Esophagus mucosa (tissue), 1 donor: Measurements from ENCODE around the gene CDH4. TPM values are rescaled to one million over a fixed set of nuclear protein-coding genes. Genes with fewer than 3 reads are reported as not detected.
"Not testable (repeated sequence)": the region's sequence is repeated elsewhere in the genome, so short reads cannot be mapped to it uniquely, and the experiment has no call there.

Experiments used
- ATAC-seq: fragments of 200-7000 bp; cut with Tn5 transposase; one replicate; pipeline ENCODE4 v1.9.1; 2020
- total RNA-seq: library from RNA; stranded (reverse); gene quantifications from one replicate; pipeline ENCODE4 v1.2.4, GENCODE V29; 2023
- donor health status: DM: yes; HTN: yes; CAD: no.

The CDH4 gene
- total RNA-seq, 1 donor from 2014 or later, result not detected

DNA sequence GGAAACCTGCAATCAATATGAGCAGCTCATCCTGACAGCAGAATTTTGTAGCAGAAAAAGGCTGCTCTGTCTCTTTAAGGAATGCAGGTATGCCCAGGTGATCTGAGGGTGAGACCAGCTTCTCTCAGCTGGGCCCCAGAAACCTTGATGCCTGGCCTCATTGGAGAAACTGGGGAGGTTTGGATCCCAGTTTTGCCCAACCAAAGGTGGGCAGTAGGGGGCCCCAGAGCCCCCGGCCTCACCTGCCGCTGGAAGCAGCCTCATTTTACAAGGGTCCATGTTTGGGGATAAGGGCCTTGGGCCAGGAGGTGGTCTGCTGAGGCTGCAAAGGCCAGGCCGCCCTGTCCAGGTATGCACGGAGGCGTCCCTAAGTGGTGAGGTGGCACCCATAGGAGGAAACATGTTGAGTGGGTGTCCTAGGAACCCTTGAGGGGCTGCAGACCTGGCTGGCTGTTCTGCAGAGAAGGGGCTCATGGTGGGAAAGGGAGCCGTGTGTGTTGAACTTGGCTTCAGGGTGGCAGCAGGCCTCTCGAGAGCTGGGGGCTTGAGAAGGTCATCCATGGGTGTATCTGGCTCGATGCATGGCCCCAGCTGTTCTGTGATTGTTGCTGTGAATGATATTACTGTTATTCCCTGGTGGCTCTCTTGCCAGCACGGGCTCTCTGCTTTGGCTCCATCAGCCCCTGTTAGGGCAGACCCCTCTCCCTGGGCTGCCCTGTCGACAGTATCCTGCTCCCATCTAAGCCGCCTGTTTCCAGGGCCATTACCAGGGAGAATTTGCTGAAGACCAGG lies 208.4 kb downstream of the CDH4 start:
- ATAC-seq, result no peak

DNA sequence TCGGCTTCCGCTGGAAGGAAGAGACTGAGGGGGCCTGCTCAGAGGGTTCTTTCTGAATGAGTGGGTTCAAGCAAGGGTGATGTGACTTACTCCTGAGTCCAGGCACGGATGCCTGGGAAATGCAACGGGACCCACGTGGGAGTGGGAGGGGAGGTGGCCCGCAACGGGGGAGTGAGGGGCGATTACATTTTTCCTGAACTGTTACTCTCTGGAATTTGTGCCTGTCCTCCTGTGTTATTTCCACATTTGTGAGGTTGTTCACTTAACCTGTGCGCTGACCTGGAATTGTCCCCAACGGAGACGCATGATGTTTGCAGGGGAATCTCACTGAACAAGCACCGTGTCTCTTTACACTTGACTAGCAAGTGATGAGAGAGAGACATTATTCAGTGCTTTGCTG lies 209.4 kb downstream of the CDH4 start:
- ATAC-seq, result no peak

DNA sequence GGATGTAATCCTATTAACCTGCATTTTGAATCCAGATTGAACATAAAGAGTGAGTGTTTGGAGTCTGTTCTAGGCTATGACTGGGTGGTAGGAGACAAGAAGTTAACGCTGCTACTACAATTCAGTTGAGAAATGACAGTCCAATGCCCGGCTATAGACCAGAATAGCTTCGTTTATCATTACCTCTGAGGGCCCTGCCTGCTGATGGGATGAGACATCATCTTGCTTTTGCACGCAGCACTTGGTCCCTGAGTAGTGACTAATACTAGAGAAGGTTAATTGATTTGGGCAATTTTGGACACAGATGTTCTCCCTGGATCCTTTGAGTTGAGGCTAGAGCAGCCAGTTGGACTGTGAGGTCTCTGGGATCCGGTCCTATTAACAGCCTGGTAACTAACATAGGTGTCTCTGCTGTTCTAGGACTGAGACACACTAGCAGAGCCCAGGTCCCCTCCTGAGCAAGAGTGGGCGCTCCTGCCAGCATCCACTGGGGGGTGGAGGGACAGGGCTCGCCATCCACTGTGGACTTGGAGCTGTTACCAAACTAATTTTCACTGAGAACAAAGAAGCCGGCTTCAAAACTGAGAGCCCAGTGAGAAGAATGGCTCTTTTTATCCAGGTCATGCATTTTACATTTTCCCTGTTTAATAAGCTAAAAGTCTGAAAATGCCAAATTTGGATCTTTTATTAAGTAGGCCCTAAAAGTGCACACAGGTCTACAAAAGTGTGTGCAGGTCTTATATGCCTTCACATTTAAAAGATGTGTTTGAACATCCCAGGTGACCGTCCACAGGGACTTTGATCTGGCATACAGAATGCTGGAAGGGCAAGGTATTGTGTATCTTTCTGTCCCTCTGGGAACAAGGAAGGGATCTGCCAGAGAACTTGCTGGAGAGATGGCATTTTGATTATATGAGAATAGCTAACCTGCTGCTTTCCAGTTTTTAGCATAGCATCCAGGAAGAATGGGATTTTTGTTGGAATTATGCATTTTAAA lies 212.5 kb downstream of the CDH4 start:
- ATAC-seq, result no peak

DNA sequence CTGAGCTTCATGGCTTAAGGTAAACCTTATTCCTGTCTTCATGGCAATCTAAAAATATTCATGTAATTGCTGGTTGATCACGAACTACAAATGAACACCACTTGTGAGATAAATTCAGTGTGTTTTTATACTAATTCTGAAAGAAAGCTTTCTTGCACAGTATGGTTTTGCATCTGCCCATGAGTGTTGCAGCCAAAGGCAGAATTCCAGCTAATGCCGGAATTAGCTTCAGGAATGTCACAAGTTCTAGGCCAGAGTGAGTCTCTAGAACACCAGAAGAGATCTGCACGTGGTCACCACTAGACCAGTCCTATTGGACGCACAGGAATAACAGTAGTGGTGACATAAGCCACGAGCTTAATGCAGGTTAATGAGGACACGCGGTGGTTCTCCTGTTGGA lies 223.7 kb downstream of the CDH4 start:
- no peak for ATAC-seq

DNA sequence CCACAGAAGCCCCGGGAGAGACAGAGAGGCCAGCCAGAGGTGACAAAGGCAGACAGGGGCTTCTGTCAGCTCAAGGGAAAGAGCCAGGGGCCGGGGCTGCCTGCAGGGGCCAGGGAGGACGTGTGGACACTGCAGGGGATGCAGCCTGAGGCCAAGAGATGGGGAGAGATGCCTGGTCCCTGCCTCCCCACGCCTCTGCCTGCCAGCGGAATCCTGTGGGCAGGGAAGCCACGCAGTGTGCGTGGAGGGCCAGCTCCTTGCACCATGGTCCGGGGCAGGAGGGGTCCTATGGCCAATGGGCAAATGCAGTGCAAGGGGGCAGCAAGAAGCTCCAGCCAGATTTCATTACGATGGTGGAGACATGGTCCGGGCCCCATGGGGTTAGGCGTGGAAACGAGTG lies 224.9 kb downstream of the CDH4 start:
- ATAC-seq, result no peak

DNA sequence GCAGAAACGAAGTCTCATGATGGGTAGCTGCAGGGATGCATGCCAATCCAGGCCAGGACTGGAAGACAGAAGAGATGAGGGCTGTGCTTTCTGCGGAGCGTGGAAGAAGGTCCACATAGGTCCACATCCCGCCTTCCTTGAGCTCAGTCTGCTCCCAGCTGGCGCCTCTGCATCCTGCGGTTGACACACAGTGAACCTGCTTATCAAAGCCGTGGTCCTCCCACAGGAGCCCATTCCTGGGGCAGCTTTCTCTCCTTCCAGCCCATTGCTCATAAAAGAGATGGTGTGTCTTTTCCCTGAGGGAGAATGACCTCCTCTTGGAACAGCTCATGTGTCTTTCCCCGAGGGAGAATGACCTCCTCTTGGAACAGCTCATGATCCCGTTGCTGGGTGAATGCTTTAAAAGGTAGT lies 225.4 kb downstream of the CDH4 start:
- no peak for ATAC-seq

DNA sequence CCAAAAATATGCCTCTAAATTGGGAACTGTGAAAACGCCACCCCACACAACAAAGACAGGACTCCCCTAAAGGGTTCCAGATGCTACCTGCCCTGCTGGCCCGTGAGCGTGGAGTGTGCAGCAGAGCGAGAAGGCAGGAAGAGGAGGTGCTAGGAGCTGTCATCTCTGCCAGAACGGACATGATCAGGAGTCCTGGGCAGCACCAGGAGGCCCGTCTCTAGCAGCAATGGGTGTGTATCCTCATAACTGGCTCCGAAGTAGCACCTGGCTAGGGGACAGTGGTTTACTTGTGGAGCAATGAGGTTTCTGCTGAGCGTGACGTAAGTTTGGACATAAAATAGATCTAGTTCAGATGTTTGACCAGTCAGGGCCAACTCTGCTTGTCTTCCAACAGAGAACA lies 226.0 kb downstream of the CDH4 start:
- ATAC-seq, result no peak

DNA sequence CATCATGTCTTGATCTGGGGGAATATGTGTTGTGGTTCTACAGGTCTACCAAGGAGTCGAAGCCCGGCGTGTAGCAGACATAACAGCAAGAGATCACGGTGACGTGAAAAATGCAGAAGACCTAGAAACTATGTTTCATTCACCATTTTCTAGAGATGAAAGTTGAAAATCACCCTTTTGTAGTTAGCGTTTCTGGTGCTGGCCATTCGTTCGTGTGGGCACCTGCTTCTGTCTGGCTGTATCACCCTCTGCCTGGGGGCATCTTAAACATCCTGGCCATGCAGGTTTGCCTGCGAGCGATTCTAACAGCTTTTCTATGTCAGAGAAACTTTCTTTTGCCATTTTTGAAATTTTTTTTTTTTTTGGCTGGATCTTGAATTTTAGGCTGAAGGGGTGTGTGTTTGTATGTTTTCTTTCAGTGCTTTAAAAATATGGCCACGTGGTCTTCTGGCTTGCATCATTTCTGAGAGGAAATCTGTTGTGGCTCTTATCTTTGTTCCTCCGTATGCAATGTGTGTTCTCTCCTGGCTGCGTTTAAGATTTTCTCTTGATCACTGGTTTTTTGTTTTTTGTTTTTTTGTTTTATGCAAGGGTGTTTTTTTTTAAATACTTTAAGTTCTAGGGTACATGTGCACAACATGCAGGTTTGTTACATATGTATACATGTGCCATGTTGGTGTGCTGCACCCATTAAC lies 226.7 kb downstream of the CDH4 start:
- ATAC-seq, result no peak

DNA sequence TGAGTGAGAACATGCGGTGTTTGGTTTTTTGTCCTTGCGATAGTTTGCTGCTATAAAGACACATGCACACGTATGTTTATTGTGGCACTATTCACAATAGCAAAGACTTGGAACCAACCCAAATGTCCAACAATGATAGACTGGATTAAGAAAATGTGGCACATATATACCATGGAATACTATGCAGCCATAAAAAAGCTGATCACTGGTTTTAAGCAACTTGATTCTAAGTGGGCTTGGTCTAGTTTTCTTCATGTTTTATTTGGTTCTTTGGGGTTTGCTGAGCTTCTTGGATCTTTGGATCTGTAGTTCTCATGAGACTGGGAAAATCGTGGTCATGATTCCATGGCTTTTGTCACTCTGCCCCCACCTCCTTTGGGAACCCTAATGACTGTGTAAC lies 227.4 kb downstream of the CDH4 start:
- not testable (repeated sequence) for ATAC-seq

DNA sequence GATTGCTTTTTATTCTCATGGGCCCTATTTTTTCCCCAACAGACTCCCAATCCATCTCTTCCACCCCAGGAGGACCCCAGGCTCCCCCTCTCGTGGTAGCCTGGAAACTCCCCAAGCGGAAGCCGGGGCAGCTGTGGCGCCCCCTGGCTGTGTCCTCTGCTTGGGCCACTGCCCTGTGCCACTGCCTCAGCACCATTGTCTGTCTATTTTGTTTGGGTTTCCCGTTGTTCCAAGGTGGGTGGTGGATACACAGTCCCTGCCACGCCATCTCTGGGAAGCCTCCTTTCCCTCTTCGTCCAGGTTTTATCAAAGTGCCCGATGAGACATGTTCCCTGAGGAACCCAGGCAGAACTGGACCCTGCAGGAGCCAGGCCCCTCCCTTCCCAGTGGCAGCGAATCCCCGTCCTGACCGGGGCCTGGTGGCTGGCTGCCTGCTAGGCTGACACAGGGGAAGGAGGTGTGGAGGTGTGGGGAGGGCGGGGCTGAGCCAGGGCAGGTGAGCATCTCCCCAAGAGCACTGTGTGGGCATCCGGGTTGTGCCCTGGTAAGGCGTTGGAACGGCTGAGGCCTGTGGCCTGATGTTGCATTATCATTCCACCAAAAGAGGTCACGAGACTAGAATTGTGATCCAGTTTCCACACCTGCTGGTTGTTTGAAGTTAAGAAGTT lies 228.2 kb downstream of the CDH4 start:
- no peak for ATAC-seq

DNA sequence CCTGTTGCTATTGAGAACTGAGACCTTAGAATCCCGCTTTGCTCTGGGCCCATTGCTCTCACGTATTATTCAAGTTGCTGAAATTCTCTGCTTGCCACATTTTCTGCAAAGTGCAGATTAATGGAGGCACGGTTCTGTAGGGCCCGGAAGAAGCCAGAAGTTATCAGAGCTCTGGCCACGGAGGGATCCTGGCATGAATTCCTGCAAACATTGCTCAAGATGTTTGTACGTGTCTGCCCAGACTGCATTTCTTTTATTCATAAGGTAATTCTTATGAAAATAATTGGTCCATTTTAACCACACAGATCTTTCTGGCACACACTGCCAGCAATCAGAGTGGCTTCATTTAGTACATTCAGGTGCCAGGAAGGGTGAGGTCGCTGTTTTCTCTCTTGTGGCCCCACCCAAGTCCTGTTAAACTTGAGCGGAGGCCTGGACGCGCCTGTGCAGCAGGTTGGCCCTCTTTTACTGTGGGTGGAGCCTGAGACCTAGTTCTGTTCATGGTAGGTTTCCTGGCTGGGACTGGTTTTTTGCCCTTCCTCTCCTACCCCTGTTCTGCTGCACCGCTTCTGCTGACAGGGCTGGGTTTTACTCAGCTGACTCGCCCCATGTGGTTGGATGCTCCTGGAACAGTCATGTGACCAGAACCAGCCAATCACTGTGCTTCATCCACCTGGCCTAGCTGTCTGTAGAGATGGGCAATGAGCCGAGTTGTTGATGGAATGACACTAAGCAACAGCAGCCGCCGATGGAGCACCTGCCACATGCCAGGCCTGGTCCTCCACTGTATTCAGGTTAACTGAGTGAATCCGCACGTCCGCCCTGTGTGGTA lies 230.2 kb downstream of the CDH4 start:
- ATAC-seq, result peak; percentile 96

DNA sequence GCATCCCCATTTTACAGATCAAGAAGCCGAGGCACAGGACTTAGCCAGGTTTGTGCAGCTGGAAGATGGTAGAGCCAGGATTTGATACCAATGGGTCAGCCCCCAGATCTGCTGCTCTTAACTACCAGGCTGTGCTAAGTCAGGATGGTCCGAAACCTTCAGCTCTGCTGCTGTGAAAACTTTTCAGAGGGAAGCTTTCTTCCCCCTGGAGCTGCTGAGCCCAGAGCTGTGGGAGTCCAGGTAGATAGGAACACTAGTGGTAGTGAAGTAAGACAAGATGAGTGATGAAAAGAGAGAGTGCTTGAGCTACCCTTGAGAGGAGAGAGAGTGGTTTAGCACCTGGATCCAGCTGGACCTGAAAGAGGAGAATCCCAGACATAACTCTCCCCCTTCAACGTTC lies 230.8 kb downstream of the CDH4 start:
- ATAC-seq, result no peak

DNA sequence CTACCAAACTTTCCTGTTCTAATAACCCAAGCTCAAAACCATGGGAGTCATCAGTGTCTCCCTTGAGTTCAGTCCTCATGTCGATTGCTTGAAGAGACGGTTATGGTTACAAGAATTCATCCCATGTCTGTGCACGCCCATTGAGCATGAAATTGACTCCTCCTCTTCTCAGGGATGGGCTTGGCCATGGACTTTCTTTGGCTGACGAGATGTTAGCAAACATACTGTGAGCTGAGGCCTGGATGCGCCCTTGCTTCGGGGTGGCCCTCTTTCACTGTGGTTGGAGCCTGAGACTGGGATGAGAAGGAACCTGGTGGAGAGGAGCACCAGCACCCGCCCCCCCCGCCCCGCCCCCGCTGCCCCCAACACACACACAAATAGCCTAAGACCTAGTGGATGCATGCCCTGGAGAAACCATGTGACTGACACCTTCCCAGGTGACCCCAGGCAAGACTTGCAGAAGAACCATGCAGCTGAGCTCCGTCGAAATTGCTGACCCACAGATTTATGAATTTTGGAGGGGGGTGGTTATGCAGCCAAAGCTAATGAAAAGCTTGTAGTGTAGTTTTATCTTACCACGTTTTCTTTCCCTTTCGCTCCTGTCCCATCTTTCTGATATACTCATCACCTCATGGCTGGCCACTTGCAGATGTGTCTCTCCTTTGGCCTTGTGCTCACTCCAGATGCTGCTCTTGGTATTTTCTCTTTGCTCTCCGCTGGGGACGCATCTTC lies 231.4 kb downstream of the CDH4 start:
- no peak for ATAC-seq

DNA sequence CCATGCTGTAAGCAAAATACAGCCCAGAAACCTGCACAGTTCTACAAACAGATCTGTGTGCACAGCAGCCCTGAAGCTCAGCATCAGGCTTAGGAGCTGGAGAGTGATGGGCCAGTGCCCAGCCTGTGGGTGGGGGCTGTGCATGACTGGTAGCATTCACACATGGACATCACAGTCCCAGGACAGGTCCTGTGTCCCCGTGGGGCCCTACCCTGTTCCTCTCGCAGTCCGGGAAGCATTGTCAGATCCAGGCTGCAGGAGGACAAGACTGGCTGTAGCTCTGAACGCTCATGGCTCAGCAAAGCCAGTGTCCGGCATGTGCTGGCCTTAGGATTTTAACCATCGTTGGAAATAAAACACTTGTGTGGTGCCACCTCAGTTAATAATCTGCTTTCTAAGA lies 234.1 kb downstream of the CDH4 start:
- ATAC-seq, result no peak

DNA sequence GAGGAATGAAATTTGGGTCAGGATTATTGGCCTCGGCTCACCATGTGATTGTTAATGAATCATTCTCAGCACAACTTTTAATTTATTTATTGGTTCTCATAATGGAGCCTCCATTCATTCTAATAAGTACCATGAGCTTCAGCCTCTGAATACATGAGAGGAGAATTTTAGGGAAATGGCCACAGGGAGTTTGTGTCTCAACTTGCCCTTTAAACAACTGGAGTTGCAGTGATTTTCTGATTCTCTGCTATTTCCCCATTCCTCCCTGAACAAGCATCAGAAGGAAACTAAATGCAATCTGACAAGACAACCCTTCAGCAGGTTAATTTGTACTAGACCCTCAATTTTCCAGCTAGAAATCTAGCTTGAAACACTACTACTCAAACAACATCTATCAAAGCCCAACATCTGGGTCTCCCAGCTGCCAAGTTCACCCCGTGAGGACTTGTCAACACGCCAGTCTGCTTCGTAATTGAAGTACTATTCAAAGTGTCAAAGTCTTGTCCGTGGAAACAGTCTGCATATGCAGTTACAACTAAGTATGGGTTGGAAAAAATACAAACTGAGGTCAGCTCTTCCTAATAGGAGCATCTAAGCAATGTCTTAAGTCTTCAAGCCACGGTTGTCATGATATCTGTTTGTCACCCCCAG lies 235.4 kb downstream of the CDH4 start:
- no peak for ATAC-seq

DNA sequence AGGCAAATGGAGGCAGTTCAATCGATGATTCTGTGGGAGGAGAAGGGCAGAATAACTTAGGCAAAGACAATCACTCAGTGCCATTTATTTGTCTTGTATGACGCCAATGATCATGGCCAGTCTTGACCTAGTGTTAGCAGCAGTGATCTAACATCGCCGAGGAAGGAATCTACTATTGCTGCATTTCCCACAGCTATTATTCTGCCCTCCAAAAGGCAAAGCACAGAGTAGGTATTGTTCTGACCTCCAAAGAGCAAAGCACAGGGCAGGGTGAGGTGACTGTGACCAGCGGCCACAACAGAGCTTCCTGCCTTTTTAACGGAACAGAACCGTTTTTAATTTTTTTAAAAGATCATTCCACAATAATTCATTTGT lies 235.9 kb downstream of the CDH4 start:
- ATAC-seq, result no peak

DNA sequence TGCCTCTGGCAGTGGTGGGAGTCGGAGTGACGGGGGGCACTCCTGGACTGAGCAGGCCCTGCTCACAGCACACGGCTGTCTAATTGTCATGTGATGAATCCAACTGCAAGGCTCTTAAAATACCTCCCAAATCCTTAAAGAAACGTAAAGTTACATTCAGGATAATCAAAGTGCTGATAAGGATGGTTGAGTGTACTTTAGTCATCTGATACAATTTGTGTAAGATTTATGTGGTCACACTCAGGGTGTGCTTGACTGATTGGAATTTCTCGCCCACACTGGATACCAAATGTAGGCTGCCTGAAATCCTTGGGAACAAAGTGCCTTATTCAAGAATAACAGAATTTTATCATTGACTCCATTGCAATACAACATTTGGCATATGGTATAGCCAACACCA lies 238.7 kb downstream of the CDH4 start:
- no peak for ATAC-seq

DNA sequence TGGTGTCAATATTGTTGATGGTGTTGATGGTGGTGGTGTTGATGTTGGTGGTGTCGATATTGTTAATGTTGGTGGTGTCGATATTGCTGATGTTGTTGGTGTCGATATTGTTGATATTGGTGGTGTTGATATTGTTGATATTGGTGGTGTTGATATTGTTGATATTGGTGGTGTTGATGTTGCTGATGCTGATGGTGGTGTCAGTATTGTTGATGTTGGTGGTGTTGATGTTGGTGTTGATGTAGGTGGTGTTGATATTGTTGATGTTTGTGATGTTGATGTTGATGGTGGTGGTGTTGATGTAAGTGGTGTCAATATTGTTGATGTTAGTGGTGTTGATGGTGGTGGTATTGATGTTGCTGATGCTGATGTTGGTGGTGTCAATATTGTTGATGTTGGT lies 240.0 kb downstream of the CDH4 start:
- no peak for ATAC-seq

DNA sequence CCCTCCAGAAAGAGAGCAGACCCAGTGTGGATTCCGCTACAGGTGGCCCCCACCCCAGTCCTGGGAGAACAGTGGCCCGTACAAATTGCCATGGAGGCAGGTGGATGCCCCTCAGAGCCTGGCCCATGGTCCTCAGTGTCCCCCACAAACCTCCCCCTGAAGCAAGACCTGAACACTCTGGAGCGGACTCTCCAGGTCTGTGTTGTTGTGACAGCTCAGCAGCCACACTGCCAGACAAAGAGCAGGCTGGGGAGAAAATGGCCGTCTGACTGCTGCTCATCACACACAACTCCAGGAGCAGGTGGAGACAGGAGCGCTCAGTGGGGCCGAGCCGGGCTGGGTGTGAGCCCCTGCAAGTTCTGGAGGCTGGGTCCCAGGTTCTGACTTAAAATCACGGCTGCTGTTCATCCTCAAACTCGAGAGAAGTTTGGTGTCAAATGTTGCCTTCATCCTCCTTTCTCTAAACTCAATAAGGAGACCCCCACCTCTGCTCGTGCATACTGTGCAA lies 241.8 kb downstream of the CDH4 start:
- no peak for ATAC-seq
